GM21737 (cell line): Measurements from ENCODE around the gene TPI1.

Experiments
- ATAC-seq: cut with Tn5 transposase; IDR thresholded peaks from one replicate; pipeline ENCODE4 v1.9.1; 2021; ENCODE audit warnings: mild to moderate bottlenecking, moderate library complexity; ENCODE audit not compliant: unreplicated experiment

TPI1 gene

GRCh38 chr12:6914947-6915788 is 47.8 kb downstream of the TPI1 start:
- no peak for ATAC-seq

DNA sequence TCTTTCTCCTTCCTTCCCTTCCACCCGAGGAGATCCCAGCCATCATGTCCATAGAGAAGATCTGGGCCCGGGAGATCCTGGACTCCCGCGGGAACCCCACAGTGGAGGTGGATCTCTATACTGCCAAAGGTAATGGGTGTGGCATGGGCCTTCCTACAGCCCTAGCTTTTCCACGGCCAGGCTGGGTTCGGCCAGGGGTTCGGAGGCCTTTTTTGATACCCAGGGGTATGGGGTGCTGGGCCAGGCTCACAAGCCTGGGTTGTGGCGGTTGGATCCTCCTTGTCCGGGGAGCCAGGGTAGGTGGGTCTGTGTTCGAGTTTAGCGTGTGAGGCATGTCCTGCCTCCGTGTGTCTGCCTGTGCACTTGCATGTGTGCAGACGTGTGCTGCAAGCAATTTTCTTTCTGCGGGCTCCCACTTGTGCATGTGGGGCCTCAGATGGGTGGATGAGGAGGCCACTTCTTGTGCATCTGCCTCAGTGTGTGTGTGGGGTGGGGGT is 48.5 kb downstream of the TPI1 start:
- ATAC-seq = no peak

DNA sequence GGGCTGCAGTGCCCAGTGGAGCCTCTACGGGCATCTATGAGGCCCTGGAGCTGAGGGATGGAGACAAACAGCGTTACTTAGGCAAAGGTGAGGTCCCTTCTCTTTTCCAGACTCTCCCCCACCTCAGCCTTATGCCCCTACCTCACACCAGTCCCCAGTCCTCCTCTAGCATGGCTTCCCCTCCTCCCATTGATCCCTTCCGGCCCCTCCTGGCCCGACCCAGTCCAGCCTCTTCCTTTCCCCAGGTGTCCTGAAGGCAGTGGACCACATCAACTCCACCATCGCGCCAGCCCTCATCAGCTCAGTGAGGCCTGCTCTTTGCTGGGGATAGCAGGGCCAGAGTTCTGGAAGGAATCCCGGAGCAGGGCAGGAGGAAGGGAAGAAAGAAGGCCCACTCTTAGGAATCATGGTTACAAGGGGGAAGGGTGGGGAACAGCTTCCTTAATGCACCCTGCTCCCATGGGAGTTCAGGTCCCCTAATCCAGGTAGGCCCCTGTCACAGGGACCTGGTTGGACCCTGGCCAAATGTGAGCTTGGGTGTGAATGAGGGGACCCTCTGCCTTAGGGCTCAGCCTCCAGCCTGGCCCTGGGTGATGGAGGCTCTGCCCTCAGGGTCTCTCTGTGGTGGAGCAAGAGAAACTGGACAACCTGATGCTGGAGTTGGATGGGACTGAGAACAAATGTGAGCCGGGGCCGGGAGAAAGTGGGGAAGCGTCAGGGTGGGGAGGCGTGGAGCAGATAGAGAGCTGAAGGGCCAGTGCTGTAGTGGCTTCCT is 49.3 kb downstream of the TPI1 start:
- ATAC-seq = no peak

DNA sequence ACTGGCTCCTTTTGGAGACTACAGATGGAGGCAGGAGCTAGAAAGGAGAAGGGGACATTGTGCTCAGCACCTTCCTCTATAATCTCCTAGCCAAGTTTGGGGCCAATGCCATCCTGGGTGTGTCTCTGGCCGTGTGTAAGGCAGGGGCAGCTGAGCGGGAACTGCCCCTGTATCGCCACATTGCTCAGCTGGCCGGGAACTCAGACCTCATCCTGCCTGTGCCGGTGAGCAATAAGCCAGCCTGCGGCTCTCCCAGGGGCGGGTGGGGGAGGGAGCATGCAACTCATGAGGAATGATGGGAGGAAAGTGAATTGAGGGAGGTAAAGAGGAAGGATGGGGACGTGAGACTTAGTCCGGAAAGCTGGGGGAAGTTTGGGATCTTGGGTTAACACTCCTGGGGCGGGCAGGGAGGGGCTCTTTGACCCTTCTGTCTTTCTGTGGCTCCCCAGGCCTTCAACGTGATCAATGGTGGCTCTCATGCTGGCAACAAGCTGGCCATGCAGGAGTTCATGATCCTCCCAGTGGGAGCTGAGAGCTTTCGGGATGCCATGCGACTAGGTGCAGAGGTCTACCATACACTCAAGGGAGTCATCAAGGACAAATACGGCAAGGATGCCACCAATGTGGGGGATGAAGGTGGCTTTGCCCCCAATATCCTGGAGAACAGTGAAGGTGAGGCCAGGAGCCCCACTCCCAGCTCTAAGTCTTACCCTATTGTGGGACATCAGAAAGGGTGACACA is 50.3 kb downstream of the TPI1 start:
- no peak for ATAC-seq

DNA sequence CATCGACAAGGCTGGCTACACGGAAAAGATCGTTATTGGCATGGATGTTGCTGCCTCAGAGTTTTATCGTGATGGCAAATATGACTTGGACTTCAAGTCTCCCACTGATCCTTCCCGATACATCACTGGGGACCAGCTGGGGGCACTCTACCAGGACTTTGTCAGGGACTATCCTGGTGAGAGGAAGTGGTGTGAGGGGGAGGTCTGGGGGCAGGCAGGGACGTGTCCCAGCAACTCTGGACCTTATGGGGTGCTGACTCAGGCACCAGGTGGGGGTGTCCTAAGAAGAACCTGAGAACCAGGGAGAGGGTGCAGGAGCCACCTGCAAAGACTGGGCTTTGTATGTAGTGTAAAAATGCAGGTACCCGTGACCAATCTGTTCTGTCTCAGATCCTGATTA is 52.3 kb downstream of the TPI1 start:
- ATAC-seq = no peak
